Stimulated activated CD8-positive, alpha-beta memory T cell treated with anti-CD3 and anti-CD28 coated beads, Interleukin-12 subunit alpha, Interleukin-12 subunit beta, amount 100 ng/mL, for 4 hours (primary cell): ENCODE measurements around the gene APEH.
"Not testable (repeated sequence)": the region's sequence is repeated elsewhere in the genome, so short reads cannot be mapped to it uniquely, and the experiment has no call there.

ENCODE experiments used
- DNase-seq: peaks from one replicate; pipeline ENCODE4 v3.0.0-alpha.2; 2020; ENCODE audit warnings: low read depth

The APEH gene

DNA sequence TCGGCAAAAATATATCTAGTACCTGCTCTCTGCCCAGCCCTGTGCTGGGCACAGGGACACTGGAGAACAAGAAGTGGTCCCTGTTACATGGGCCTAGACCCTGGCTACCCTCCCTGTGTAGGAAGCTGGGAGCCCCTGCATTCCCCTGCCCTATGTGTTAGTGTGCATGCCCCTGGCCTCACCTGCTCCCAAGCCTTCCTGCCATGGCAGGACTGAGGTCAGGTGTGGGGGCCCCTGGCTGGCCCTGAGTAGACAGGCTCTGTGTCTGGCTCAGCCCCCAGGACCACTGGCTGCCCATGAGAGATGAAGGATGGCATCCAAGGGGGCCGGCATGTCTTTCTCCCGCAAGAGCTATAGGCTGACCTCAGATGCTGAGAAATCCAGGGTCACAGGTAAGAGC lies 16.7 kb downstream of the APEH start:
- not testable (repeated sequence) for DNase-seq

GRCh38 chr3:49691481-49691880 lies 17.3 kb downstream of the APEH start:
- not testable (repeated sequence) for DNase-seq

- DNase-seq, result not testable (repeated sequence)
These were observed 20.4 kb downstream of the APEH start for GRCh38 chr3:49694409-49695070.

DNA sequence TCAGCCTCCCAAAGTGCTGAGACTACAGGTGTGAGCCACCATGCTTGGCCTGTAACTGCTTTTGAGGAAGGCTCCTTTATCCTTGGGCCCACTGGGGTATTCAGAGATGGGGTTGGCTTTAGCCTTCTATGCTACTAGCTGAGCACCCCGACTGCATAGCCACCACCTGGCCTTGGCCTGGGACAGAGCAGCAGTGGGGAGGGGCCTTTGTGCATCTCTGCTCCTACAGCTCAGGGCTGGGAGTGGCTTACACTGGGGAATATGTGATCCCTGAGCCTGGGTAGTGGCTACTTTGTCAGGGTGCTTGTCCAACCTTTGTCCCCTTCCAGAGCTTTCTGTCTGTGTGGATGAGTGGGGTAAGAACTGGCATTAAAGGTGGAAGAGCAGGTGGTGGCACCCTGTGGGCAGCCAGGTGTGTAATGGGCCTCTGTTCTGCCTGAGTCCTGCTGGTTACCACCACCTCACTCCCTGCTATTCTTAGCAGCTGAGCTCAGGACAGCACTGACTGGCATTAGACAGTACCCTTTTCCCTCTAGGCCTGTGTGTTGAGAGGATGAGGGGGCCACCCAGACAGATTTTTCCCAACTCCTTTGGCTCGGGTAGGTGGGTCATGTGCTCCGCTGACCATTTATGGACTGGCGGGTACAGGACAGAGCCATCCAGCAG lies 21.3 kb downstream of the APEH start:
- DNase-seq, result not testable (repeated sequence)

DNA sequence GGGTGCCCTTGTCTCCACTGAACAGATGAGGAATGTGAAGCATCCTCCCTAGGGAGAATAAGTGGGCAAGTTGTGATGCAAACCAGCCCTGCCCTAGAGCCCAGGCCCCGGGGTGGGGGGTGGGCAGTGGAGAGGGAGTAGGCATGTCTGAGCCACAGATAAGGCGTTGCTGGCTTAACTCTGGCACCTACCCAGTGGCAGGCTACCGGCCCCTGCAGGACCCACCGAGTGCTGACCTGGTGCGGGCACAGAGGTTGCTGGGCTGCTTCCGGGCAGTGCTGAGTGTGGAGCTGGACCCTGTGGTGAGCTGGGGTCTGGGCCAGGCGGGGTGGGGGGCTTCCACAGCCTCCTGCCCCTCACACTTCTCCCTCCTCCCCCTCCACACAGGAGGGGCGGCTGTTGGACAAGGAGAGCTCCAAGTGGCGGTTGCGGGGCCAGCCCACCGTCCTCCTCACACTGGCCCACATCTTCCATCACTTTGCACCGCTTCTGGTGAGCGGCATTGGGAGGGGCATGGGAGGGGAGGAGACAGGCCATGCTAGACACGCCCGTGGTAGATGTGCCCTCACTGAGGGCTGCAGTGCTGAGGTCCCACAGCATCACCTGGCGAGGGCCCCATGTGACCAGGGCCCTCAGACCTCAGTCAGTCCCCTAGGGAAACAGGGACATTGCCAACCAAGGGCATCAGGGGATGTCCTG lies 25.3 kb downstream of the APEH start:
- no peak for DNase-seq

GRCh38 chr3:49700014-49700413 lies 25.9 kb downstream of the APEH start:
- DNase-seq, result no peak

- DNase-seq, result no peak
These were observed 26.4 kb downstream of the APEH start for GRCh38 chr3:49700453-49701128.

GRCh38 chr3:49701388-49702077 lies 27.4 kb downstream of the APEH start:
- DNase-seq, result no peak

DNA sequence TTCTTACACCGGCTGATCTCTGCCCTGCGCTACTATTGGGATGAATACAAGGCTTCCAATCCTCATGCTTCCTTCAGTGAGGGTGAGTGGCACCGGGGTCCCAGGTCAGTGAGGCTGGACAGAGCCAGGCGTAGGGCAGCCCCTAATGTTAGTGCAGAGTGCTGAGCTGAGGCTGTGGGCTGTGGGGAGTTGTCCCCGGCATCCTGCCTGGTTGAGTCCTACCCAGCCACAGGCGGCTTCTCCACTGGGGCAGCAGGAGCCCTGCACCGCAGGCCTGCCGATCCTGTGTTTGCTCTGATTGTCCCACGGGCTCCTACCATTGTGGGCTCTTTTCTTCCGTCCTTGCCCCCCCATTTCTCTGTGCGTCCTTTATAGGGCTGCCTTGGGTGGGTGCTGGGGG lies 28.5 kb downstream of the APEH start:
- no peak for DNase-seq

DNA sequence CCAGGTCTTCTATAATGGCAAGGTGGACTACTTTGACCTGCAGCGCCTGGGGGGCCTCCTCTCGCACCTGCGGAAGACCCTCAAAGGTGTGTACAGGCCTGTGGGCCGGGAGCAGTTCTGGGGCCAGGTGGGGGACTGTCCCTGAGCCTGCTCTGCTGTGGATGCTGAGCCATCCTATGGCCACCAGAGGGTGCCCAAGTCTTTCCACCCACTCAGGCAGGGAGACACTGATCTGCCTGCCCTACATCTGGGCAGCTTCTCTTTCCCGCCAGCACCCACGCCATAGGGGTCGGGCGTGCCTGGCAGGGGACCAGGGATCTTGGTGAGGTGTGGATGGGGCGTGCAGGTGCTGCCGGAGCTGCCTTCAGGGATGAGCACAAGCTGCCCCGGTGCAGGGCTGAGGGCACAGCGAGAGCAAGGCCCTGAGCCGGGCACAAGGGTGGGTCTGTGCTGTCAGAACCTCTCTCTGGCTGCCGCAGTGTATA lies 29.3 kb downstream of the APEH start:
- no peak for DNase-seq

- DNase-seq, result no peak
These were observed 29.8 kb downstream of the APEH start for GRCh38 chr3:49703956-49704355.

GRCh38 chr3:49704629-49705028 lies 30.5 kb downstream of the APEH start:
- no peak for DNase-seq

GRCh38 chr3:49705390-49705960 lies 31.3 kb downstream of the APEH start:
- no peak for DNase-seq

- no peak for DNase-seq
These were observed 32.4 kb downstream of the APEH start for GRCh38 chr3:49706456-49707112.

GRCh38 chr3:49707113-49707480 lies 32.9 kb downstream of the APEH start:
- no peak for DNase-seq

- DNase-seq, result no peak
These were observed 35.7 kb downstream of the APEH start for GRCh38 chr3:49709852-49710251.

- DNase-seq, result no peak
These were observed 37.3 kb downstream of the APEH start for GRCh38 chr3:49711489-49711888.

DNA sequence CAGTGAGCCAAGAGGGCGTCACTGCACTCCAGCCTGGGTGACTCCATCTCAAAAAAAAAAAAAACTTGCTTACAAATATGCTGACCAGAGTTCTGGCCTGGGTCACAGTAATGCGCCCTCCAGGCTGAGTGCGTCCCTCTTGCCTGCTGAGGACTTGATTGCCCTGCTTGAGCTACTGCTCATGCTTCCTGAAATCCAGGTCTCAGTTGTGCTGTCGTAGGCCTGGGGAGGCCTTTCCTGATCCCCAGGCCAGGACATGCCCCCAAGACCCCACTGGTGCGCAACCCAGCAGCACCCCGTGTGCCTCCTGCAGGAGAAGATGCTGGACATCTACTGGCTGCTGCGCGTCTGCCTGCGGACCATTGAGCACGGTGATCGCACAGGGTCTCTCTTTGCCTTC lies 38.0 kb downstream of the APEH start:
- DNase-seq, result no peak

- DNase-seq, result no peak
These were observed 38.6 kb downstream of the APEH start for GRCh38 chr3:49712631-49713317.

- DNase-seq, result no peak
These were observed 39.4 kb downstream of the APEH start for GRCh38 chr3:49713336-49714105.
